Dermis microvascular lymphatic vessel endothelial cell (primary cell): ENCODE results near the gene RNF217. TPM values are rescaled to one million over a fixed set of nuclear protein-coding genes. Genes with fewer than 3 reads are reported as not detected.

Experiments
- DNase-seq, 2 donors: peaks; one replicate each; pipeline versions ENCODE4 v3.0.0 to v3.0.0-alpha.2; 2010; ENCODE audit warnings: low read depth in 2 of 2
- total RNA-seq: library from RNA; depleted of rRNA; stranded (reverse); fragments of >200 nt; gene quantifications from 2 replicates; pipeline ENCODE4 v1.2.1, GENCODE V29; 2014

The RNF217 gene
- total RNA-seq, 1 donor from 2014 or later, result 10.4 TPM

DNA sequence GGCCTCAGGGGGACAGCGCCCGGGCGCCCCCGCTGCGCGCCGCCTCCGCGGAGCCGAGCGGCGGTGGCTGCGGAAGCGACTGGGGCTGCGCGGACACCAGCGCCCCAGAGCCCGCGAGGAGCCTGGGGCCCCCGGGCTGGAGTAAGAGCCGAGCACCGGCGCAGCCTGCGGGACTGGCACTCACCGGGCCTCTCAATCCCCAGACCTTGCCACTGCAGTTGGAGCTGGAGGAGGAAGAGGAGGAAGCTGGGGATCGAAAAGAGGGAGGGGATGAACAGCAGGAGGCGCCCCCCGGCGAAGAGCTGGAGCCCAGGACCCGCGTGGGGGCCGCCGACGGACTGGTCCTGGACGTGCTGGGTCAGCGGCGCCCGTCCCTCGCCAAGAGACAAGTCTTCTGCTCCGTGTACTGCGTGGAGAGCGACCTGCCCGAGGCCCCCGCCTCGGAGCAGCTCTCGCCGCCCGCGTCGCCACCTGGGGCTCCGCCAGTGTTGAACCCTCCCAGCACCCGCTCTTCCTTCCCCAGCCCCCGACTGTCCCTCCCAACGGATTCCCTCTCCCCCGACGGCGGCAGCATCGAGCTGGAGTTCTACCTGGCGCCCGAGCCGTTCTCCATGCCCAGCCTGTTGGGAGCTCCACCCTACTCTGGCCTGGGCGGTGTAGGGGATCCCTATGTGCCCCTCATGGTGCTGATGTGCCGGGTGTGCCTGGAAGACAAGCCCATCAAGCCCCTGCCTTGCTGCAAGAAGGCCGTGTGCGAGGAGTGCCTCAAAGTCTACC lies 590 bp downstream of the RNF217 start:
- peak in 1 of 2 donors; percentile 65 for DNase-seq

DNA sequence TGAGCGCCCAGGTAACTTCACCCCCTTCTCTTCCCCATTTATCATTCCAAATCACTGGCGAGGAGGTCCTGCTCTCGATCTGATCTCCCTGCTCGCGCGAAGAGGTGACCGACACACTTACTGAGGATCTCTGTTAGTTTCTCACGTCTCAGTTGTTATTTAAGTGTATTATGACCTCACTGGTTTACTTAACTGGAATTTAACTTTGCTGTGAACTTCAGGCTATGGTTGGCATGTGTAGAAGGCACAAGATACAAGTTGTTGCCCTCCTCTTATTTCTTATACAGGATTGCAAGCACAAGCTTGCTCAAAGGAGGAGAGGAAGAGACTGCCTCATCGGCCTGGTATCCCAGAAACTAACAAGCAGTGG lies 1.2 kb downstream of the RNF217 start:
- peak in 1 of 2 donors; percentile 46 for DNase-seq

DNA sequence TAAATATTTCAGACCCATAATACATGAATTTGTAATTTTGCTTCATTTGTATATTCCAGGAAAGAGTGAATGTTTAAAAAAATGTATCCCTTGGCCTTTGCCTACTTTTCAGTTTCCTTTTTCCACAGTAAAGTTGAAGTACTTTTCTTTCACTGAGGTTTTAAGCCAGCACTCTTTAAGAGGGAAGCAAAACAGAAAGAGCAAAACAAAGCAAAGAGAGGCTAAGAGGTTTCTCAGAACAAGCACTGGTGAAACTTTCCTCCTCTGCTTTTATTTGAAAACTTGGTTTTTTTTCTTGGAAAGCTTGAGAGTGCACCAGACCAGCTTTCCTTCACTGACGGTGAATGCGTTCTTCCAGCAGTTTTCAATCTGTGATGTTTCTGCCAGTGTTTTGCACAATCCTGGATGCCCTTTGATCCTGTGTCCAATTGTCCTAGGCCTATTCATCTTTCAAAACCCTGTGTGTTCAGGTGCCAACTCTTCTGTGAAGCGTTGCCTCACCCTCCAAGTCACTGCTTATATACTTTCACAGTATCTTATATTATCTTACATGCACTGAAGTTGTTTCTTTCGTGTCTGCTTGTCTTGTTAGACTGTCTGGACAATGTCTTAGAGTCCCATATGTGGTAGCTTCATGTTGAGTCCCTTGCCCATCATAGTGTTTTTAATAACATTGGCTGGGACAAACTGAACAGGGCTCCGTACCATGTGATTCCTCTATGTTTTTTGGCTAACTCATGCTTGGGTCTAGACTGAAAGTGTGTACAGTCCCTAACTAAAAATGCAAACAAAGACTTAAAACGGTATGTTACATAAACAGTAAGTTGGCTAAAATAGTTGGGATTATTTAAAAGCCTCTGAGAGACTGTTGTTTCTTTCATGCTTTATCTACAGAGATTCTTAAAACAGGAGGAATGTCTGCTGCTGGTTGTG lies 1.9 kb downstream of the RNF217 start:
- peak; percentile 52 to 65 for DNase-seq

DNA sequence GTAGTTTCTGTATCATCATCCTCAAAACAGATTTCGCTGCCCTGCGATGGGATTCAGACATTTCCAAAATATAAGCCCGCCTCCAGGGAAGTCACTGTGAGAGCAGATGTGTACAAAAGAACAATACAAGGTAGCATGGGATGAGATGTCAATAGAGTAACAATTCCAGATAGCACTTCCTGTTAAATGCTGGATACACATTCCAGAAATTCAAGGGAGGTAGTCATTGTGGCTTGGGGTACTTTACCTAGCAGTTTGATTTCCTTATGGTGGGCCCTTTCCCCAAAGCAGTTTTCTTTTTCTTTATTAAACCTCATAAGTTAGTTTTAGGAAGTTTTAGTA lies 2.5 kb downstream of the RNF217 start:
- peak in 1 of 2 donors; percentile 47 for DNase-seq

DNA sequence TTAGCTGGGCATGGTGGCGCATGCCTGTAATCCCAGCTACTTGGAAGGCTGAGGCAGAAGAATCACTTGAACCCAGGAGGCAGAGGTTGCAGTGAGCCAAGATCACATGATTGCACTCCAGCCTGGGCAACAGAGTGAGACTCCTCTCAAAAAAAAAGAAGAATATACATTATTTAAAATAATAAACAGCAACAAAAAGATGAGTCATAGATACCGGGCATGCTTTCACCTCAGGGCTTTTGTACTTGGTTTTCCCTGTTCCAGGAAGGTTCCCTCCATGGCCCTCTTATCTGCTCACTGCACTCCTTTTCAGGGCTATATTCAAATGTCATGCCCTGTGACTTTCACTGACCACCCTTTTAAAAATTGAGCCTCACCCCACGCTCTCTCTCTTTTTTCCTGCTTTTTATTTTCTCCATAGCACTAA lies 3.2 kb downstream of the RNF217 start:
- peak in 1 of 2 donors; percentile 65 for DNase-seq

- peak in 1 of 2 donors; percentile 20 for DNase-seq
Measured at GRCh38 chr6:124967444-124967843, 5.2 kb downstream of the RNF217 start.

- no peak for DNase-seq
Measured at GRCh38 chr6:124968401-124968800, 6.2 kb downstream of the RNF217 start.

- DNase-seq, result no peak
Measured at GRCh38 chr6:124970243-124970642, 8.0 kb downstream of the RNF217 start.

- no peak for DNase-seq
Measured at GRCh38 chr6:124970763-124971162, 8.5 kb downstream of the RNF217 start.

DNA sequence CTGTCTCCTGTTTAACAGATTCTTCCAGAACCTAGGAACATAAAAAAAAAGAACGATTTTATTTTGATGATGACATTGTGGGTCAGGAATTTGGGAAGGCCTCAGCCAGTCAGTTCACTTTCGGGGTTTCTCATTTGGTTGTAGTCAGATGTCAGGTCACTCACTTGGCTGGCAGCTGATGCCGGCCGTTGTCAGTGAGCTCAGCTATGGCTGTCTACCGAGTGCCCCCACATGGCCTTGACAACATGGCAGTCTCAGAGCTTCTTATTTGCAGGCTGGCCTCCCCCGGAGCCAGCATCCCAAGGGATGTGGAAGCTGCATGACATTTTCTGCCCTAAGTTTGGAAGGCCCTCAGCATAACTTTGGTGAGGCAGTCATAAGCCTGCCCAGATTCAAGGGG lies 11.5 kb downstream of the RNF217 start:
- DNase-seq, result no peak

DNA sequence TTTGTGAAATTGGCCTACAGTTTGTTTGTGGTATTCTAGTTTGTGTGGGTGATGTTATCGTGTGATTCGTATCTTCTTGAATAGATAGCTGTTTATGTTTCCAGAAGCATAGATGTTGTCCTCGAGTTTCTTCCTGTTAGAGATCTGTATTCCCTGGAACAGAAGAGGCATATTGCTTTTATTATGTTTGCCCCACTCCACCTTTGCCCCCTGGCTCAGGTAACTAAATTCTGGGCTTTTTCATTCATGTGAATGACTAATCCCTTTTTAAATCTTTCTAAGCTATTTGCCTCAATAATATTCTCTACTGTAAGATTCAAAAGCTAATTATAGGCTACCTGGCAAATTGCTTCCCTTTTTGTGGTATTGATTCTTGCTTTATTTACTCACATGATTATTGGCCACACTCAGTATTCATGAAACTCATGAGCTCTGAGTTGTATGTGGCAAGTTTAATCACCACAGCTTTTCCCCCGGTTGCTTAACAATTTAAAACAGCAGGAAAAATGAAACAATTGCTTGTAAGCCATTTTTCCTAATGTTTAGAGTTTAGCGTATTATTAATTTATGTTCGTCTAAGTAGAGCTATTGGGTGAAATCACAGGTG lies 12.6 kb downstream of the RNF217 start:
- no peak for DNase-seq

DNA sequence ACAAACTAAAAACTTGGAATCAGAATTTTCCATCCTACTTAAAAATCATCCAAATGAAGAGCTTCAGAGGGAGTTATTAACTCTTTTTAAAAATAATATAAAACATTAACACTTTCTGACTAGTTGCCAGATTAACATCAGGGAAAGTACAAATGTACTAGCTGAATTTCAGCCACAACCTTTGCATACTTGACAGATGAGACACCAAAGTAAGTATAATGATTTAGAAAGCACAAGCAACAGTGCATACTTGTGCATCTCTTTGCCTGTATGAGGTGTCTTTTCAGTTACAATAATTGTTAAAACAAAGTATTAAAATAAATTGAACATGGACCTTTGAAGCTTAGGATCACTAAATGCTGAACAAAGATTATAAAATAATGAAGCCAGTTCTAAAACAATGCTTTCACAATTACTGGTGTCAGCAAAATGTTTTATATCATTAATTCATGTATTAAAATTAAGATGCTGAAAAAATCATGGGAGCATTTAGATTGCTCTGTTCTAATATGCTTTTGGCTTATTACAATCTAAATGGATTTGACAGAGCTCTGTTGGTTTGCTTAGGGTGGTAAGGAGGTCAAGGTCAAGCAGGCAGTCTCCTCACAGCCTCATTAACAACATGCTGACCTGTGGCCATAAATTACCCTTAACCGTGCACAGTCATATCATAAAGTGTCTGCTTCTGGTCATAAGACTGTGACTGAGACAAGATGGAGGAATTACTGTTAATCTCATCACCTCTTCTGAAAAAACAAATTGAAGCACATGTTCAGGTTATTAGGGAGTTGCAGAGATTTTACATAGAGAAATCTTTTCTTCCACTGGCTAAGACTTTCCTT lies 15.1 kb downstream of the RNF217 start:
- no peak for DNase-seq

DNA sequence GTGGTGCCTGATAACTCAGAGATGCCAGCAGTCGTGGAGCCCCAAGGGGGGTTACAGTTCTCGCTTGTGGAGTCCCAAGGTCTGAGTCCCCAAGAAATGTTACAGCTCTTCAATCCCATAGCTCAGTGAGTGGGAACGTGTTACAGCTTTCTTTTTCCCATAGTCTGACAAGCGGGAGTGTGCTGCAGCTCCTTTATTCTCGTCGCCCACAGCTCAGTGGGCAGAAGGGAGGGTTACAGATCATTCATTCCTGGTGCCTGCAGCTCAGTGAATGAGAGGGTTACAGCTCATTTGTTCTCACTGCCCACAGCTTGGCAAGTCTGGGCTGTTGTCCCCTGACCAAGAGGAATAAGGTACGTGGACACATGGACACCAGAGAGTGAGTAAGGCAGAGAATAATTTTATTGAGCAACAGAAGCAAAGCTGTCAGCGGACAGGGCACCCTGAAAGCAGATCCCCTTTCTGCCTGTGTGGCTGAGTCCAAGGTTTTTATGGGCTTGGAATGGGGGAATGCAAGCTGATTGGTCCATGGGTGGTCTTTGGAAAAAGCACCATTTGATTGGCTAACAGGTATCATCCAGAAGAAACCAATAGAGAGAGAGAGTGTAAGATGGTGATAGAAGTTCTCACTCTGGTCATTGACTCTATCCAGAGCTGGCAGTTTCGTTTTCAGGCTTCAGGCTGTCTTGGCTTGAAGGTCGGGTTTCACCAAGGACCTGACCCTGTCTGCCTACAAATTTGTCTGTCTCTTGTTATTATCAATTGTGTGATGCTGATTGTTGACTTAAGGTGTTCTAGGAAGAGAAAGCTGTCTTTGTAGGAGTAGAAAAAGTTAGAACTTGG lies 16.4 kb downstream of the RNF217 start:
- no peak for DNase-seq

GRCh38 chr6:124979294-124979678 lies 17.0 kb downstream of the RNF217 start:
- no peak for DNase-seq

GRCh38 chr6:124982669-124983068 lies 20.4 kb downstream of the RNF217 start:
- no peak for DNase-seq

DNA sequence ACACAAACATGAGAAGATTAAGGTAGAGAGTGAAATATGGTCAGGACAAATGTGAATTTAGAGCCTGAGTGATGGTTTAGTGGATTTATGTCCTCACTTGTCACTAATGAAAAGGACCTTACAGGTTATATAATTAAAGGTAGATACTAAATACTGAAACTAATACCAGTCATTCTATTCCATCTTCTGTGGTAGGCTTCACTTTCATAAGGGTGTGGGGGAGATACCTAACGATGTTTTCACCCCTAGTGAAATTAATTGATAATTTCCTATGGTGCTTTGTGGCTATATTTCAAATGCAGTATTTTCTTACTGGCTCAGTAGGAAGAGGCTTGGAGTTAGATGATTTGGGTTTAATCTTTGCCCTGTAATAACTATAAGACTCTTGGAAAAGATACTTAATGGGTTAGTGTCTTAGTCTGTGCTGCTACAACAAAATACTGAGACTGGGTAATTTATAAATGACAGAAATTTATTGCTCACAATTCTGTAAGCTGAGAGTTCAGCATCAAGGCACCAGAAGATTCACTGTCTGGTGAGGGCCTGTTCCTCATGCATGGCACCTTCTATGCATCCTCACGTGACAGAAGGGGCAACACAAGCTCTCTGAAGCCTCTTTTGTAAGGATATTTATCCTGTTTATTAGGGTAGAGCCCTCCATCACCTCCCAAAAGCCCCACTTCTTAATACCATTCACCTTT lies 21.3 kb downstream of the RNF217 start:
- no peak for DNase-seq

- DNase-seq, result peak in 1 of 2 donors; percentile 65
Measured at GRCh38 chr6:124984668-124985338, 22.6 kb downstream of the RNF217 start.

DNA sequence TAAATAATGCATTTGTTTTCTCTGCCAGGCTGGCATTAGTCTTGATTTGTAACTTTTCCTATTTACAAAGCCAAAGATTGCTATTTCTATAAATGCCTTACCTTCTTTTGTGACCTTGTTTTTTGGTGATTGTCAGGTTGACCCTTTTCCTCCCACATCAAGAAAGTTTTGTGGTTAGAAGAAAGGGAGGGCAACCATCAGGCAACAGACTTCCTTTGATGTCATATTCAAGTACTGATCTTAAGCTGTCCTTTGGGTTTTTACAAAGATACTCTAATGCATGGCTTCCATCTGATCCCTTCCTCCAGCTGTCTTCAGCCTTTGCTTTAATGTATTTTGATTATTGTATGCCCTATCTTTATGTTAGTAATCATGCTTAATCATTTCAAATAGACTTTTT lies 23.9 kb downstream of the RNF217 start:
- DNase-seq, result no peak

- DNase-seq, result no peak
Measured at GRCh38 chr6:124987291-124987690, 25.1 kb downstream of the RNF217 start.
